B cell (primary cell): Measurements from ENCODE around the gene IVL. TPM values are rescaled to one million over a fixed set of nuclear protein-coding genes. Genes with fewer than 3 reads are reported as not detected.

Source experiments
- ATAC-seq: fragments of 200-7000 bp; cut with Tn5 transposase; one replicate; pipeline ENCODE4 v1.10.0; 2021; ENCODE audit warnings: low read depth, mild to moderate bottlenecking, moderate number of reproducible peaks, moderate library complexity
- CTCF ChIA-PET: fragments of 350-600 bp; sonication (Branson Sonifier 250); formaldehyde crosslinking; loops from one replicate; lab custom pipeline; 2021; ENCODE audit warnings: antibody characterized with exemption, inconsistent platforms; lab: Charles Lee
- POLR2A ChIA-PET: fragments of 350-600 bp; sonication (Branson Sonifier 250); formaldehyde crosslinking; loops from one replicate; lab custom pipeline; 2021; ENCODE audit warnings: antibody characterized with exemption; lab: Charles Lee
- DNase-seq: peaks from one replicate; pipeline ENCODE4 v3.0.0; 2013
- H2AFZ ChIP-seq: 2 replicates; pipeline ENCODE4 v1.6.1; 2012; ENCODE audit warnings: mild to moderate bottlenecking, low read depth, low read length; ENCODE audit not compliant: insufficient read depth, poor library complexity, severe bottlenecking
- H3K27ac ChIP-seq, 2 donors: 1 replicate in 1 of 2; 2 replicates in 1 of 2; pipeline ENCODE4 v1.5.1; 2012 to 2013; ENCODE audit warnings: low read length in 2 of 2, mild to moderate bottlenecking in 2 of 2, moderate library complexity in 1 of 2
- H3K27me3 ChIP-seq, 4 experiments: fragments of 200-600 bp in 1 of 4; sonication (generic) in 1 of 4; replicated peaks in 1 of 4; 1 replicate in 2 of 4; 2 replicates in 2 of 4; pipeline versions ENCODE4 v1.6.1 to v1.7.0; 2013 to 2016; ENCODE audit warnings: low read length in 3 of 4, mild to moderate bottlenecking in 2 of 4, mixed read lengths in 1 of 4, moderate library complexity in 1 of 4; ENCODE audit not compliant: insufficient read depth in 4 of 4, control insufficient read depth in 3 of 4; ENCODE audit errors: control extremely low read depth in 1 of 4
- H3K36me3 ChIP-seq, 2 experiments: replicated peaks in 1 of 2; 1 replicate in 1 of 2; 2 replicates in 1 of 2; pipeline versions ENCODE4 v1.6.1 to v1.7.1; 2013; ENCODE audit warnings: low read length in 1 of 2; ENCODE audit not compliant: insufficient read depth in 2 of 2, control insufficient read depth in 1 of 2; ENCODE audit errors: control extremely low read depth in 1 of 2, extremely low read depth in 1 of 2
- H3K4me1 ChIP-seq, 2 donors: fragments of 200-600 bp in 1 of 2; sonication (generic) in 1 of 2; 1 replicate in 1 of 2; 2 replicates in 1 of 2; pipeline versions ENCODE4 v1.5.1 to v1.6.1; 2013 to 2017; ENCODE audit warnings: low read length in 2 of 2; ENCODE audit not compliant: control insufficient read depth in 2 of 2, insufficient read depth in 2 of 2
- H3K4me2 ChIP-seq: replicated peaks from 2 replicates; pipeline ENCODE3; 2012; ENCODE audit warnings: mild to moderate bottlenecking, low read depth, low read length; ENCODE audit not compliant: poor library complexity, severe bottlenecking
- H3K4me3 ChIP-seq, 5 experiments: fragments of 200-600 bp in 1 of 5; sonication (generic) in 1 of 5; 1 replicate in 3 of 5; 2 replicates in 2 of 5; pipeline versions ENCODE4 v1.5.1 to v1.7.0; 2011 to 2016; ENCODE audit warnings: low read length in 4 of 5, mild to moderate bottlenecking in 4 of 5, low read depth in 2 of 5, control low read depth in 1 of 5, moderate library complexity in 1 of 5; ENCODE audit not compliant: insufficient read depth in 1 of 5; ENCODE audit errors: control extremely low read depth in 1 of 5, extremely low read depth in 1 of 5
- H3K79me2 ChIP-seq: fragments of 200-600 bp; sonication (generic); one replicate; pipeline ENCODE4 v1.6.0; 2016; ENCODE audit warnings: low read length; ENCODE audit not compliant: control insufficient read depth, insufficient read depth
- H3K9ac ChIP-seq: fragments of 200-600 bp; sonication (generic); 2 replicates; pipeline ENCODE4 v1.6.1; 2017; ENCODE audit warnings: mild to moderate bottlenecking, low read length, moderate library complexity
- H3K9me3 ChIP-seq, 3 donors: one replicate each; pipeline versions ENCODE4 v1.6.1 to v1.7.1; 2013; ENCODE audit warnings: low read length in 2 of 3; ENCODE audit not compliant: control insufficient read depth in 2 of 3, insufficient read depth in 1 of 3; ENCODE audit errors: control extremely low read depth in 1 of 3
- H4K20me1 ChIP-seq: 2 replicates; pipeline ENCODE4 v1.6.0; 2012; ENCODE audit warnings: mild to moderate bottlenecking, low read length; ENCODE audit not compliant: insufficient read depth, control insufficient read depth, poor library complexity, severe bottlenecking
- H3K27ac Mint-ChIP-seq: one replicate; pipeline ENCODE4 v1.8.0; 2021; ENCODE audit warnings: mixed read lengths
- H3K27me3 Mint-ChIP-seq: one replicate; pipeline ENCODE4 v1.8.0; 2021; ENCODE audit warnings: mixed read lengths
- H3K4me1 Mint-ChIP-seq: one replicate; pipeline ENCODE4 v1.8.0; 2021; ENCODE audit warnings: mixed read lengths
- H3K4me3 Mint-ChIP-seq: one replicate; pipeline ENCODE4 v1.8.0; 2021; ENCODE audit warnings: mixed read lengths
- H3K9me3 Mint-ChIP-seq: one replicate; pipeline ENCODE4 v1.8.0; 2022; ENCODE audit warnings: mixed read lengths; ENCODE audit not compliant: insufficient read depth
- CTCF ChIP-seq: fragments of 200-600 bp; IDR thresholded peaks from one replicate; pipeline ENCODE4 v1.8.0; 2022; ENCODE audit warnings: antibody characterized with exemption, mild to moderate bottlenecking
- EZH2 ChIP-seq: IDR thresholded peaks from 2 replicates; pipeline ENCODE4 v1.6.1; 2012; ENCODE audit warnings: borderline replicate concordance, low read depth, mild to moderate bottlenecking, moderate library complexity, low read length; ENCODE audit not compliant: insufficient read depth, poor library complexity, severe bottlenecking
- WGBS: methylation state at CpG from one replicate; pipeline ENCODE4 v1.1.5; 2013; ENCODE audit warnings: missing lambda C conversion rate; ENCODE audit not compliant: insufficient coverage; 5-methylcytosine and 5-hydroxymethylcytosine counted together
- intact Hi-C: fragments of 100-400 bp; cut with micrococcal nuclease; formaldehyde crosslinking; loops from one replicate; pipeline ENCODE4 v1.10.0; 2022
- polyA plus RNA-seq: library from polyadenylated mRNA; depleted of rRNA; stranded (reverse); fragments of >200 nt; gene quantifications from 2 replicates; pipeline ENCODE4 v1.2.3, GENCODE V29; 2012
- total RNA-seq, 2 donors: library from RNA; stranded (reverse); fragments of 120-200 nt in 1 of 2; gene quantifications; 1 replicate in 1 of 2; 2 replicates in 1 of 2; pipeline versions ENCODE4 v1.2.3 to v1.2.4, GENCODE V29; 2013 to 2022

The IVL gene
- total and polyA plus RNA-seq, 2 donors (not counting 1 experiment from before 2014, with no cell fraction given): not detected

GRCh38 chr1:152940614-152941013 lies 32.3 kb downstream of the IVL start:
- Histone ChIP-seq H4K20me1 (no peaks in the 10 kb centered on the region), H3K4me2 (no peak overlapping the region), H3K9ac (no peak overlapping the region), H3K79me2 (no peaks in the 10 kb centered on the region), H3K27me3 (peaks cover 0 to 4% (median 0%) of the 10 kb centered on the region in 4 experiments), H3K9me3 (no peaks in the 10 kb centered on the region), H3K27ac (no peak overlapping the region), H2AFZ (no peak overlapping the region), H3K36me3 (no peaks in the 10 kb centered on the region), H3K4me3 (no peak overlapping the region), H3K4me1 (no peaks in the 10 kb centered on the region)
- ATAC-seq: no peak
- ChIA-PET POLR2A (no interaction called here), CTCF (no interaction called here)
- no peak for TF ChIP-seq EZH2
- TF ChIP-seq CTCF: no peak
- no CpG with 5 or more reads among the region's 1 CpG for WGBS
- no peaks in the 10 kb centered on the region for H3K9me3 Mint-ChIP-seq
- H3K27ac Mint-ChIP-seq: no peak overlapping the region
- no peak for DNase-seq
- H3K4me3 Mint-ChIP-seq: no peak overlapping the region
- no peaks in the 10 kb centered on the region for H3K4me1 Mint-ChIP-seq
- intact Hi-C loops: no loop called here
- H3K27me3 Mint-ChIP-seq: peaks cover 18% of the 10 kb centered on the region

- Histone ChIP-seq H3K9me3 (no peaks in the 10 kb centered on the region), H4K20me1 (no peaks in the 10 kb centered on the region), H3K4me3 (no peak overlapping the region), H3K4me2 (no peak overlapping the region), H3K36me3 (no peaks in the 10 kb centered on the region), H3K27me3 (peaks cover 0 to 3% (median 0%) of the 10 kb centered on the region in 4 experiments), H2AFZ (no peak overlapping the region), H3K9ac (no peak overlapping the region), H3K27ac (no peak overlapping the region), H3K4me1 (no peaks in the 10 kb centered on the region), H3K79me2 (no peaks in the 10 kb centered on the region)
- TF ChIP-seq EZH2: no peak
- no peak for TF ChIP-seq CTCF
- CTCF ChIA-PET: no interaction called here
- Mint-ChIP-seq H3K27me3 (peaks cover 20% of the 10 kb centered on the region), H3K27ac (no peak overlapping the region), H3K4me1 (no peaks in the 10 kb centered on the region), H3K4me3 (no peak overlapping the region), H3K9me3 (no peaks in the 10 kb centered on the region)
- no peak for DNase-seq
- POLR2A ChIA-PET: no interaction called here
- no peak for ATAC-seq
- intact Hi-C loops: no loop called here
- 86% methylated on average over 8 of the region's 8 CpGs for WGBS
Observed at GRCh38 chr1:152941037-152941711, 32.8 kb downstream of the IVL start.
